Nucleus accumbens (tissue), 56 donors: Measurements from ENCODE around the gene MDM2.

Experiments used
- DNase-seq, 56 donors: peaks; one replicate each; lab custom pipeline; 2025; lab: John Stamatoyannopoulos, UW

The MDM2 gene

GRCh38 chr12:68896881-68897540, 89.0 kb downstream of the MDM2 start:
- DNase-seq, result no peak

GRCh38 chr12:68899251-68899771, 91.3 kb downstream of the MDM2 start:
- DNase-seq, result peak in 12 of 56 donors; percentile 0 to 29 (median 8)

GRCh38 chr12:68900241-68900640, 92.3 kb downstream of the MDM2 start:
- no peak for DNase-seq
